ENCODE results near the gene SLC35G6.

GRCh38 chr17:7448461-7448860, 32.8 kb upstream of the SLC35G6 start:
- no peak for TF ChIP-seq CTCF (IDR thresholded peaks at IDR 0.05)
- no peak for TF ChIP-seq REST (IDR thresholded peaks at IDR 0.05; ENCODE audit: insufficient read depth in 1 of 2, low read depth in 2 of 2, low read length in 1 of 2)
